Sigmoid colon (tissue), 7 donors: Measurements from ENCODE around the gene SIX4. TPM values are rescaled to one million over a fixed set of nuclear protein-coding genes. Genes with fewer than 3 reads are reported as not detected.
A peak's percentile ranks its signal among the peaks of the same experiment; 100 is the strongest.

Source experiments
- DNase-seq: peaks from one replicate; pipeline ENCODE4 v3.0.0-alpha.2; 2019
- H3K27ac ChIP-seq, 4 donors: fragments of 200-600 bp; sonication (generic); one replicate each; pipeline ENCODE4 v1.5.1; 2016 to 2019; ENCODE audit warnings: mild to moderate bottlenecking in 1 of 4
- H3K27me3 ChIP-seq, 3 donors: fragments of 200-600 bp; sonication (generic); one replicate each; pipeline ENCODE4 v1.5.1; 2019; ENCODE audit warnings: mild to moderate bottlenecking in 1 of 3
- H3K36me3 ChIP-seq, 4 donors: fragments of 200-600 bp; sonication (generic); one replicate each; pipeline ENCODE4 v1.5.1; 2016 to 2019
- H3K4me1 ChIP-seq, 4 donors: fragments of 200-600 bp; sonication (generic); one replicate each; pipeline ENCODE4 v1.5.1; 2017 to 2019
- H3K4me3 ChIP-seq, 4 donors: fragments of 200-600 bp; sonication (generic); one replicate each; pipeline ENCODE4 v1.5.1; 2017 to 2019; ENCODE audit warnings: mild to moderate bottlenecking in 2 of 4, moderate library complexity in 1 of 4
- H3K9me3 ChIP-seq, 4 donors: fragments of 200-600 bp in 3 of 4; sonication (generic) in 3 of 4; one replicate each; pipeline versions ENCODE4 v1.5.1 to v1.6.1; 2013 to 2019
- CTCF ChIP-seq, 4 experiments: fragments of 450-650 bp in 3 of 4; fragments of 200-600 bp in 1 of 4; IDR thresholded peaks; one replicate each; pipeline ENCODE4 v1.5.1; 2016 to 2019; ENCODE audit warnings: antibody characterized with exemption in 4 of 4, mild to moderate bottlenecking in 3 of 4, moderate library complexity in 2 of 4
- EP300 ChIP-seq, 4 donors: sonication (generic); formaldehyde crosslinking; IDR thresholded peaks; one replicate each; pipeline ENCODE4 v1.6.1; 2017; ENCODE audit warnings: antibody characterized with exemption in 4 of 4
- POLR2A ChIP-seq, 2 donors: fragments of 450-650 bp; IDR thresholded peaks; one replicate each; pipeline ENCODE4 v1.6.1; 2016; ENCODE audit warnings: antibody characterized with exemption in 2 of 2, mild to moderate bottlenecking in 2 of 2, moderate library complexity in 2 of 2
- POLR2AphosphoS5 ChIP-seq, 4 donors: sonication (generic); formaldehyde crosslinking; IDR thresholded peaks; one replicate each; pipeline ENCODE4 v1.6.1; 2017; ENCODE audit warnings: antibody characterized with exemption in 4 of 4
- WGBS, 2 donors: extraction: QIAGEN DNeasy Blood & Tissue Kit; methylation state at CpG; one replicate each; pipeline ENCODE4 v1.1.7; 2013; 5-methylcytosine and 5-hydroxymethylcytosine counted together
- intact Hi-C: fragments of 100-400 bp; cut with DNase I; formaldehyde crosslinking; loops from one replicate; pipeline ENCODE4 v1.15.1; 2023
- polyA plus RNA-seq, 3 donors: library from polyadenylated mRNA; stranded (reverse); fragments of 200-250 nt; gene quantifications; one replicate each; pipeline ENCODE4 v1.2.3, GENCODE V29; 2013
- total RNA-seq, 4 donors: library from RNA; depleted of rRNA; stranded (reverse); fragments of >200 nt; gene quantifications; one replicate each; pipeline ENCODE4 v1.1.0, GENCODE V29; 2016
- donor health status: healthy with polysubstance abuse.
- donor health status: Bipolar disorder and iron deficiency.
- donor health status: healthy.

Gene SIX4
- total RNA-seq = 1 to 10 TPM; 1.5 to 2.7 (median 1.9) TPM
- polyA plus RNA-seq = under 1 TPM in 1 of 3 donors, not detected in 2; 0.10 TPM

DNA sequence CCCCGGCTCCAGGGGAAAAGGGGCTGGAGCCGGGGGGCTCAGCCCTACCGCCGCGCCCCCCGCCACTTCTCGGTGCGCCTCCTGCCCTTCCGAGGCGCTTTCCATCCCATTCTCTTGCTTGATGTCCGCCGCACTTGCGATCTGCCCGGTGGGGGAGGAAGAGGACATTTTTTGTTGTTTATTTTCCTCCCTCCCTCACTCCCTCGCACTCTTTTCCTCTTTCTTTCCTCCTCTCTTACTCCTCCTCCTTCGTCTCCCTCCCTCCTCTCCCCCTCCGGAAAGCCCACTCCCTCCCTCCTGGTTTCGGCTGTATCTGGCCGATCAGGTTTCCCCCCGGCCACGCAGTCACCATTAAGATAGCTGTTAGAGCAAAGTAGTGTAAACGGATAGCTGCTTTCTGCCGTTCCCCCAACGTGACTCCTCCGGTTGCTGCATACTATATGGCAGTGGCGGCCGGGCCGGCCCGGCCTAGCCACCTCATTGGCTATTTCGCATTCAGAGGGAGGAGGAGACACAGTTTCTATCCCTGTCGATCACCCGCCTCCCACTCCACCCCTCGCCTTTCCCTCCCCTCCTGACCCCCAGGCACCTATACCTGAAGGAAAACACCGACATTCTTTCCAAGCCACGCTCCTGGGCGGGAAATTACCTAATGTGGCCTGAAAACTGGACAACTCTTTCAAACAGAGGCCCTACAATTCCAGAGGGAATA is at the start of gene SIX4:
TSS of gene SIX4 (minus strand) at position 445 of the 712 bp plus-strand sequence. CDS start at position 168, 277 bp downstream.
- 2 to 4% methylated on average over 36 of the region's 36 CpGs for WGBS, 2 donors
- Histone ChIP-seq H3K27me3 (peaks cover 15 to 68% (median 38%) of the 10 kb centered on the region in 3 donors), H3K27ac (peak within 1 kb of the TSS; percentile 48 to 67 (median 64)), H3K4me1 (peaks cover 0 to 36% (median 23%) of the 10 kb centered on the region in 4 donors), H3K9me3 (peaks cover 0 to 4% (median 0%) of the 10 kb centered on the region in 4 donors), H3K36me3 (no peaks in the 10 kb centered on the region), H3K4me3 (peak within 1 kb of the TSS; percentile 47 to 67 (median 60))
- TF ChIP-seq POLR2AphosphoS5 (IDR thresholded peaks at IDR 0.05) (peak in 3 of 4 donors; percentile 11 to 60 (median 57)), POLR2A (IDR thresholded peaks at IDR 0.05) (peak in 1 of 2 donors; percentile 17), CTCF (IDR thresholded peaks at IDR 0.05) (no peak)
- intact Hi-C loops = loop anchor here (5.0 kb wide), 1 partner anchor 258 kb away; the partner anchor contains the start of genes SLC38A6 and TRMT5
- peak; percentile 87 for DNase-seq

DNA sequence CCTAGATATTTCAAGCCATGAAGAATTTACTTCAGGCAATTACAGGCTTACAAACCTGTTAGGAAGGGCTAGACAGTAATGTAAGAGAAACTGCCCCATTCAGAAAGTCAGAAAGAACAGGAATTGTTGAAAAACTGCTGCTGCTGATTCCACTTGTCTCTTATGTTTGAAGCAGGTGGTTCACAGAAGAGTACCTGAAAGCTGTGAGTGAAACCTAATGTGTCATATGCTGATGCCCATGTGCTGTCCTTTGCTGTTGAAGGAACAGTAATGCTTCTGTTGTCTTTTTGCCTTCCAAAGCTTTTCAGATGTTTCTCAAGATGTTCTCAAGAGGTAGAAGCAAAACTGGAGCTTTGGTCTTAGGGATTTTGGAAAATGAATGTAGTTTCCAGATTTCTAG is 49.4 kb upstream of the SIX4 start:
- TF ChIP-seq EP300 (IDR thresholded peaks at IDR 0.05) (no peak), CTCF (IDR thresholded peaks at IDR 0.05) (no peak), POLR2A (IDR thresholded peaks at IDR 0.05) (no peak), POLR2AphosphoS5 (IDR thresholded peaks at IDR 0.05) (no peak)
- intact Hi-C loops = no loop called here

GRCh38 chr14:60771117-60771516 is 47.0 kb upstream of the SIX4 start:
- intact Hi-C loops = no loop called here
- Histone ChIP-seq H3K27ac (no peak overlapping the region), H3K9me3 (no peaks in the 10 kb centered on the region), H3K36me3 (no peaks in the 10 kb centered on the region), H3K4me3 (no peak overlapping the region), H3K4me1 (peaks cover 0 to 17% (median 4%) of the 10 kb centered on the region in 4 donors), H3K27me3 (no peaks in the 10 kb centered on the region)
- no peak for DNase-seq
- TF ChIP-seq EP300 (IDR thresholded peaks at IDR 0.05) (no peak), CTCF (IDR thresholded peaks at IDR 0.05) (no peak), POLR2A (IDR thresholded peaks at IDR 0.05) (no peak), POLR2AphosphoS5 (IDR thresholded peaks at IDR 0.05) (no peak)
- WGBS, 2 donors = 34 to 42% methylated on average over 2 of the region's 2 CpGs

More for the DNA sequence above, 49.4 kb upstream of the SIX4 start:
- Histone ChIP-seq H3K9me3 (no peaks in the 10 kb centered on the region), H3K36me3 (no peaks in the 10 kb centered on the region), H3K4me3 (no peak overlapping the region), H3K27me3 (no peaks in the 10 kb centered on the region), H3K27ac (no peak overlapping the region), H3K4me1 (peaks cover 0 to 31% (median 16%) of the 10 kb centered on the region in 4 donors)
- DNase-seq = no peak

- Histone ChIP-seq H3K27ac (no peak overlapping the region), H3K27me3 (no peaks in the 10 kb centered on the region), H3K9me3 (no peaks in the 10 kb centered on the region), H3K4me3 (no peak overlapping the region), H3K36me3 (no peaks in the 10 kb centered on the region), H3K4me1 (no peaks in the 10 kb centered on the region)
- no peak for DNase-seq
- 94 to 95% methylated on average over 2 of the region's 2 CpGs for WGBS, 2 donors
- intact Hi-C loops = no loop called here
- TF ChIP-seq CTCF (IDR thresholded peaks at IDR 0.05) (no peak), POLR2A (IDR thresholded peaks at IDR 0.05) (no peak), EP300 (IDR thresholded peaks at IDR 0.05) (no peak), POLR2AphosphoS5 (IDR thresholded peaks at IDR 0.05) (no peak)
Observed at GRCh38 chr14:60768602-60769001, 44.5 kb upstream of the SIX4 start.
